NK-92 (cell line): ENCODE measurements around the gene DGKD.
"Not testable (repeated sequence)": the region's sequence is repeated elsewhere in the genome, so short reads cannot be mapped to it uniquely, and the experiment has no call there.

Experiments used
- DNase-seq: peaks from one replicate; lab custom pipeline; 2025; ENCODE audit not compliant: unreplicated experiment; lab: John Stamatoyannopoulos, UW

Gene DGKD

DNA sequence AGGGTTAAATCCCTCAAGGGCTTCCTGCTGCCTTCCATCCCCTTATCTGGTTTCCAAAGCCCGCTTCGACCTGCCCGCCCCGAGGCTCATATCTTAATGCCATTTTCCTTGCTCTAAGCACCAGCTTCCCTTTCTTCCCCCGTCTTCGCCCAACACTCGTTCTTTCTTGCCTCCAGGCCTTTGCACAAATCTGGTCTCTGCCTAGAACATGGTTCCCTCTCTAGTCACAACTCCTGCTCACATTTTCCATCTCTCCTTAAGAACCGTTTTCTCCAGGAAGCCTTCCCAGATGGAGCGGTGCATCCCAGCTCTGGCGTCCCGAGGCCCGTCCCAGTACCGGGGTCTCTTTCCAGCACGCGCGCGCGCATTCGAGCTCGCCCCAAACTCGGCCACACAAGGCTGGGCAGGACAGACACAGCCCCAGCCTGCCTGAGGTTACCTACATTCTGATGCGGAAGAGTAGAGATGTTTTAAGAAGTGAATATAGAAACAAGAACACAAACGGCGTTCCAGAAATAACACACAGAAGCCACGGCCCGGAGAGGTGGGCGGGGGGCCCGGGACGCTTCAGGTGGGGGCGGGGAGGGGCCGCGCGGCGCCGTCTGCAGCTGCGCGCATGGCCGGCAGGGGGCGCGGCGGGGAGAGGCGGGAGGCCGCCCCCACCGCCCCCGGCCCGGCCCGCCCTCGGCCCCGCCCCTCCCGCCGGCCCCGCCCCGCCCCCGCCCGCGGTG lies at the start of gene DGKD:
Gene DGKD, plus strand, starts transcription at position 726 of the 731 bp plus-strand sequence. CDS start 25 bp downstream, outside the sequence.
- DNase-seq: no peak

- no peak for DNase-seq
Observed at GRCh38 chr2:233307565-233307964, 46.7 kb upstream of the DGKD start, which contains the start of gene SAG. TSS of gene SAG (plus strand) at chr2:233307816. CDS start at chr2:233309190, 1,374 bp downstream.

- no peak for DNase-seq
Observed at GRCh38 chr2:233311241-233311926, 42.9 kb upstream of the DGKD start.

- no peak for DNase-seq
Observed at GRCh38 chr2:233312874-233313273, 41.4 kb upstream of the DGKD start.

- DNase-seq: no peak
Observed at GRCh38 chr2:233314180-233314925, 39.9 kb upstream of the DGKD start.

DNA sequence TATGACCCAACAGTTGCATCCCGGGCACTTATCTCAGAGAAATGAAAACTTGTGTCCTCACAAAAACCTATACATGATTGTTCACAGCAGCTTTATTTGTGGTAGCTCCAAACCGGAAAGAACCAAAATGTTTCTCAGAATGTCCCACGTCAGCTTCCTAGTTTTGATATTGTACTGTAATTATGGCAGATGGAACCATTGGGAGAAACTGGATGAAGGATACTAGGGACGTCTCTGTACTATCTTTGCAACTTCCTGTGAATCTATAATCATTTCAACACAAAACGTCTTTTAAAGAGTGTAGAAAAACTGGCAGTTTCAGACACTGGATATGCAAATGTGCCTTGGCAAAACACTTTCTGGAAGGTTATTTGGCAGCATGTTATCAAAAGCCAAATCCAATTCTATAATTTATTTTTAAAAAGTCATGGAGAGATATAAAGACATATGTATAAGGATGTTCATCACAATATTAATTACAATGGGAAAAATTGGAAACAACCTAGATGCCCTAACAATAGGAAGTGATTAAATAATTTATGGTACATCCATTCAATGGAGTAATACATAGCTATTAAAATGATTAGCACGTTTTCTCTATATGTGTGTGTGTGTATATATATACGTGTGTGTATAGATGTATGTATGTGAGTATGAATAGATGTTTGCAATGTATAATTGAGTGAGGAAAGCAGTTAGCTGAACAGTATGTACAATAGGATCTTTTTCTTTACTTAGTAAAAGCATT lies 36.9 kb upstream of the DGKD start:
- no peak for DNase-seq

- DNase-seq: no peak
Observed at GRCh38 chr2:233319256-233319655, 35.0 kb upstream of the DGKD start.

- no peak for DNase-seq
Observed at GRCh38 chr2:233320470-233320869, 33.8 kb upstream of the DGKD start.

GRCh38 chr2:233321166-233321565 lies 33.1 kb upstream of the DGKD start:
- DNase-seq: no peak

DNA sequence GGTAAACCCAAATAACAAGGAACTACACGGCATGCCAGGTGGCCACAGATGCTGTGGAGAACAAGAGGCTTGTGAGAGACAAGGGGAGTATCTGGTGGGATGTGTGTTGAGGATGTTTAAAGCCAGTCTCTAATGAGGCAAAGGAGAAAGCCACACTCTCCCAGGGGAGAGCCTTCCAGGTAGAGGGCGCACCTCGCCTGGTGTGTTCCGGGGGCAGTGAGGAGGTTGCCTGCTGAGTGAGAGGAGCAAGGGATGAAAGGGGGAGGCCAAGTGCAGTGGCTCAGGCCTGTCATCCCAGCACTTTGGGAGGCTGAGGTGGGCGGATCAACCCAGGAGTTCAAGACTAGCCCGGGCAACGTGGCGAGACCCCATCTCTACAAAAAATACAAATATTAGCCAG lies 30.4 kb upstream of the DGKD start:
- no peak for DNase-seq

- no peak for DNase-seq
Observed at GRCh38 chr2:233325256-233325655, 29.0 kb upstream of the DGKD start.

- no peak for DNase-seq
Observed at GRCh38 chr2:233325814-233326213, 28.5 kb upstream of the DGKD start.

DNA sequence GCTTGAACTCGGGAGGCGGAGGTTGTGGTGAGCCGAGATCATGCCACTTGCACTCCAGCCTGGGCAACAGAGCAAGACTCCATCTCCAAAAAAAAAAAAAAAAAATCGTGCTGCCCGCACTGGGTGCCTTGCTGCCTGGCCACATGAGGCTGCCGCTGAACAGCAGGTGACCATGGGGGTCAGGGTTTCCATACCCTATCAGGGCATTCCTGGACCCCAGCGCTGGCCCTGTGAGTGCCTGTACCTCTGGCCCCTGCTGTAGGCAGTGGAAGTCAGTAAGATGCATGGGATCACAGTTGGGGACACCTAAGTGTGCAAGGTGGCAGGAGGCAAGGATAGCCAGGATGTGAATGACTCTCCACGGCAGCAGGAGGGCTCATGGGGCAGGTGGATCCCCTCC lies 27.8 kb upstream of the DGKD start:
- DNase-seq: no peak

GRCh38 chr2:233328922-233329321 lies 25.4 kb upstream of the DGKD start:
- DNase-seq: no peak

DNA sequence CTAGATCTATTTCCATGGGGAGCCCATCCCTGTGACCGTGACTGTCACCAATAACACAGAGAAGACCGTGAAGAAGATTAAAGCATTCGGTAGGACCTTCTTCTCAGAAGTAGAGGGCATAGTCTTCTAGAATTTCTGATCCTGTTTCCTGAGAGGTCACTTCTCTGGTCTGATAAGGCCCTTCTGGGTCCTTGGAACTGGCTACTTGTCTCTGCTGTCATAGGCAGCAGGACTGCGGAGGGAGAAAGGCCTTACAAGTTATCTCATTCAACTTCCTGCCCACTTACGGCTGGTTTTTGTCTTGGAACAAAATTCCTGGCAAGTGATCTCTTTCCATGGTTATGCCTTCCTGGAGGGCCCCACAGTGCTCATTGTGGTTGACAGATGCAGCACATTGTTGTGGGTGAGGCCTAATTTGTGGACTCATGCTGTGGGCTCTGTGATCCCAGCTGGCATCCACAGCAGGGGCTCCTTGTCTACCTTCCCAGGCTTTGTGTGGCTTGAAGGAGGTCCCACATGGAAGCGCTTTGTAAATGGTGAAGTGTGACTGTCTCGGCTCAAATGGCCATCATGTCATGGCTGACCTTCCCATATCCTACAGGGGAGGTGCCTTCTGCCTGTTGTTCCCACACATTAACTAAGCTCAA lies 24.7 kb upstream of the DGKD start:
- no peak for DNase-seq

DNA sequence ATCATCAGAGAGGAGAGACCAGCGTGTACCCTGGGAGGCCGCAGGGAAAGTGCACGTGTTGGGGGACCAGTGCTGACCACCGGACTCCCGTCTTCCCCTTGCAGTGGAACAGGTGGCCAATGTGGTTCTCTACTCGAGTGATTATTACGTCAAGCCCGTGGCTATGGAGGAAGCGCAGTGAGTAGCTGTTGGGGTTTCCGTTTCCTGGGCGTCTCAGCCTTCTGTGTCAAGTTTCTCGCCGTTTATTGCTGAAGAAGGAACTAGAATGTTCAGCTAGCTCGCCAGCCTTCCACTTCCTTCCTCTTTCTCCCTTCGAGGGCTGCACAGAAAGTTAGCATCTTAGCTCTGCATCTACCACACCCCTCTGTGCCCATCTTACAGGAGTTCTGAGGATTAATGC lies 22.8 kb upstream of the DGKD start:
- DNase-seq: no peak

DNA sequence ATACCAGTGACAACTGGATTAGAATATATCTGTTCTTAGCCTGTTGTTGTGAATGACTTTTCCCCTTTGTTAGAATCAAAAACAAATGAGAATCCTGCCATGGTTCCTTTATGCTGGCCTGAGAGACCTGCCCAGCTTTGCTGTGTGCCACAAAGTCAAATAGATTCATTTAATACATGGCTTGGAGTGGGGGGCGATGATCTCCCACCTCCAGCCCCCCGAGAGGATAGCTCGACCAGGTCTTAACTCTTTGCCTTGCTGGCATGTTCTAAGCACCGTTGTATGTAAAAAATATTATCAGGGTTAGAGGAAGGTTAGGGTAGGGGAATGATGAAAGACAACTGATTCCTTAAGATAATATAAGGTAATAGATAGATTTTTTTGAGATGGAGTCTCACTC lies 22.2 kb upstream of the DGKD start:
- DNase-seq: no peak

DNA sequence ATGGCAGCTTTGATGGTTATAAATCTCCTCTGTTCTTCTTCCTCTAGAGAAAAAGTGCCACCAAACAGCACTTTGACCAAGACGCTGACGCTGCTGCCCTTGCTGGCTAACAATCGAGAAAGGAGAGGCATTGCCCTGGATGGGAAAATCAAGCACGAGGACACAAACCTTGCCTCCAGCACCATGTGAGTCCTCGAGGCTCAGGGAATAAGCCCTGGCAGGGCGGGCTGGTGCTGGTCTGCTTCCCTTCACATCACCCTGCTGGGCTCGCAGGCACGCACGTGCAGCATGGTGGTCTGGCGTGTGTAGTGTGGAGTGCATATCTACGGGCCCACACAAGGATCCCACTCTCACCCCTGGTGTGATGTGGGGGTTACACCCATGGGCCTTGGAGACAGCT lies 19.4 kb upstream of the DGKD start:
- no peak for DNase-seq

GRCh38 chr2:233336091-233336490 lies 18.2 kb upstream of the DGKD start:
- not testable (repeated sequence) for DNase-seq

DNA sequence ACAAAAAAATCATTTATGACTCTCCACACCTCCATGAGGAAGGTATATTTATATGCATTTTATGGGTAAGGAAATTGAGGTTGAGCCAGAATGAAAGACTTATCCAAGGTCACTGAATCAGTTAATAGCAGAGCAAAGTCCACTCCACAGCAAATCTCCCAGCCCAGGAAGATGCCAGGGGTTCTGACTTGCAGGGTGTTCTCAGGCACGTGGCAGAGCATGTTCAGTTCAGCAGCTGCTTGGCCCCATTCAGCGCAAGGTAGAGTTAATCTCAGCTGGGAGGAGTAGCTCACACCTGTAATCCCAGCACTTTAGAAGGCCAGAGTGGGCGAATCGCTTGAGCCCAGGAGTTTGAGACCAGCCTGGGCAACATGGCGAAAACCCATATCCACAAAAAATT lies 17.8 kb upstream of the DGKD start:
- no peak for DNase-seq

DNA sequence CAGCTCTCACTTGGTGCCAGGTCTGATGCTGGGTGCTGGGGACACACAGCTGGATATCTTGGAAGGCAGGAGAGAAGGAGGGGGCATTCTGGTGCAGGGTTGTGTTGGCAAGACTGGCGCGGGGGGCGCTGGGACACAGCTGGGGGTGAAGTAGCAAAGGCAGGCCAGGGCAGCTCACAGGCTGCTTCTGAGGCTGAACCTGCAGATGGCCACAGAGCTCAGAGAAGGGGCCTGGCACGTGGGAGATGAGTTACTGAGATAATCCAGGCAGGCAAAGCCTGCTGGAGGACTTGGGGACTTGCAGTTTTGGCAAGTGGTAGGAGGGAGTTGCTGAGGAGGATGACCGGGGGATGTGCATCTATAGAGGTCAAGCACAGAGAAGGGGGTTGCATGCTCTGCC lies 16.2 kb upstream of the DGKD start:
- no peak for DNase-seq
